CD8-positive, alpha-beta memory T cell (primary cell): ENCODE data around the gene C10orf105. TPM values are rescaled to one million over a fixed set of nuclear protein-coding genes. Genes with fewer than 3 reads are reported as not detected.

Experiments
- CTCF ChIA-PET: fragments of 350-600 bp; sonication (Branson Sonifier 250); formaldehyde crosslinking; loops from one replicate; lab custom pipeline; 2021; ENCODE audit warnings: antibody characterized with exemption; lab: Charles Lee
- POLR2A ChIA-PET: fragments of 350-600 bp; sonication (Branson Sonifier 250); formaldehyde crosslinking; loops from one replicate; lab custom pipeline; 2021; ENCODE audit warnings: antibody characterized with exemption; lab: Charles Lee
- DNase-seq, 5 donors: peaks; one replicate each; pipeline versions ENCODE4 v3.0.0 to v3.0.0-alpha.2; 2020 to 2022; ENCODE audit warnings: mixed read lengths in 1 of 5
- H3K27ac ChIP-seq: one replicate; pipeline ENCODE4 v1.7.0; 2013; ENCODE audit warnings: low read depth, mild to moderate bottlenecking, low read length, moderate library complexity
- H3K27me3 ChIP-seq: 2 replicates; pipeline ENCODE4 v1.7.0; 2013; ENCODE audit warnings: low read length, mild to moderate bottlenecking; ENCODE audit not compliant: insufficient read depth, poor library complexity, severe bottlenecking
- H3K36me3 ChIP-seq: 2 replicates; pipeline ENCODE4 v1.7.0; 2013; ENCODE audit warnings: mild to moderate bottlenecking, low read length, moderate library complexity; ENCODE audit not compliant: insufficient read depth
- H3K4me1 ChIP-seq: 2 replicates; pipeline ENCODE4 v1.7.0; 2013; ENCODE audit warnings: mild to moderate bottlenecking, low read length, moderate library complexity; ENCODE audit not compliant: insufficient read depth
- H3K4me3 ChIP-seq: 2 replicates; pipeline ENCODE4 v1.7.0; 2013; ENCODE audit warnings: mild to moderate bottlenecking, low read length
- H3K9me3 ChIP-seq: 2 replicates; pipeline ENCODE4 v1.7.0; 2013; ENCODE audit warnings: mild to moderate bottlenecking, low read length
- H3K27ac Mint-ChIP-seq, 8 donors: one replicate each; pipeline ENCODE4 v1.8.0; 2020 to 2021; ENCODE audit warnings: mixed read lengths in 8 of 8, mild to moderate bottlenecking in 6 of 8, inconsistent platforms in 3 of 8, moderate library complexity in 3 of 8
- H3K27me3 Mint-ChIP-seq, 2 donors: one replicate each; pipeline ENCODE4 v1.8.0; 2020 to 2021; ENCODE audit warnings: mixed read lengths in 2 of 2, mild to moderate bottlenecking in 1 of 2, moderate library complexity in 1 of 2
- H3K36me3 Mint-ChIP-seq, 3 donors: one replicate each; pipeline ENCODE4 v1.8.0; 2020 to 2021; ENCODE audit warnings: mixed read lengths in 3 of 3, inconsistent platforms in 1 of 3, mild to moderate bottlenecking in 1 of 3
- H3K4me1 Mint-ChIP-seq, 3 donors: one replicate each; pipeline ENCODE4 v1.8.0; 2020 to 2021; ENCODE audit warnings: mixed read lengths in 3 of 3, inconsistent platforms in 1 of 3, mild to moderate bottlenecking in 1 of 3
- H3K4me3 Mint-ChIP-seq, 7 donors: one replicate each; pipeline ENCODE4 v1.8.0; 2020 to 2021; ENCODE audit warnings: mixed read lengths in 7 of 7, mild to moderate bottlenecking in 6 of 7, moderate library complexity in 4 of 7, inconsistent platforms in 2 of 7
- H3K9me3 Mint-ChIP-seq, 5 donors: one replicate each; pipeline ENCODE4 v1.8.0; 2020 to 2022; ENCODE audit warnings: mixed read lengths in 5 of 5, mild to moderate bottlenecking in 3 of 5, moderate library complexity in 2 of 5, inconsistent platforms in 1 of 5
- polyA plus RNA-seq: library from polyadenylated mRNA; unstranded; fragments of 300-500 nt; fragmentation: Illumina TruSeq; gene quantifications from one replicate; pipeline ENCODE4 v1.2.3, GENCODE V29; 2021
- total RNA-seq, 2 experiments: library from RNA; stranded (reverse); gene quantifications; one replicate each; pipeline ENCODE4 v1.2.3, GENCODE V29; 2021

C10orf105 gene
- total and polyA plus RNA-seq, 3 experiments from 2014 or later = 0.04 to 0.23 (median 0.11) TPM

- H3K4me3 ChIP-seq = peak overlapping the region; percentile 70
- H3K27me3 ChIP-seq = no peaks in the 10 kb centered on the region
- H3K9me3 Mint-ChIP-seq = no peaks in the 10 kb centered on the region
- H3K27ac Mint-ChIP-seq = peak overlapping the region; percentile 93 to 99 (median 96)
- DNase-seq = peak in 1 of 5 donors; percentile 33
- peaks cover 100% of the 10 kb centered on the region for H3K4me1 ChIP-seq
- CTCF ChIA-PET = interaction anchor here (0.9 to 10.4 kb wide), 7 partner anchors 10 to 45 kb away, joined by 3 to 152 read pairs (median 4); partner anchors contain the start of gene VSIR
- peak overlapping the region; percentile 5 to 84 (median 75) for H3K4me3 Mint-ChIP-seq
- peaks cover 0 to 2% of the 10 kb centered on the region in 2 donors for H3K27me3 Mint-ChIP-seq
- POLR2A ChIA-PET = interaction anchor here (0.9 to 4.3 kb wide), 6 partner anchors 8 to 32 kb away, joined by 3 to 29 read pairs (median 8); partner anchors contain the start of gene VSIR
- H3K4me1 Mint-ChIP-seq = peaks cover 94 to 100% (median 99%) of the 10 kb centered on the region in 3 donors
- H3K36me3 ChIP-seq = no peaks in the 10 kb centered on the region
- H3K36me3 Mint-ChIP-seq = no peaks in the 10 kb centered on the region
- peak overlapping the region; percentile 44 for H3K27ac ChIP-seq
- H3K9me3 ChIP-seq = no peaks in the 10 kb centered on the region
Observed at GRCh38 chr10:71741029-71741428, 21.5 kb upstream of the C10orf105 start.

- no peaks in the 10 kb centered on the region for H3K27me3 ChIP-seq
- POLR2A ChIA-PET = interaction anchor here (0.9 to 4.3 kb wide), 4 partner anchors 8 to 33 kb away, joined by 3 to 29 read pairs (median 8); partner anchors contain the start of gene VSIR
- no peak overlapping the region for H3K27ac ChIP-seq
- H3K4me1 ChIP-seq = peaks cover 100% of the 10 kb centered on the region
- no peaks in the 10 kb centered on the region for H3K9me3 ChIP-seq
- CTCF ChIA-PET = interaction anchor here (0.8 to 10.4 kb wide), 5 partner anchors 9 to 44 kb away, joined by 3 to 152 read pairs (median 4); partner anchors contain the start of gene VSIR
- H3K36me3 Mint-ChIP-seq = no peaks in the 10 kb centered on the region
- peak overlapping the region in 5 of 7 donors; percentile 15 to 70 (median 51) for H3K4me3 Mint-ChIP-seq
- H3K36me3 ChIP-seq = no peaks in the 10 kb centered on the region
- peaks cover 93 to 100% (median 99%) of the 10 kb centered on the region in 3 donors for H3K4me1 Mint-ChIP-seq
- peaks cover 0 to 2% of the 10 kb centered on the region in 2 donors for H3K27me3 Mint-ChIP-seq
- no peak for DNase-seq
- H3K27ac Mint-ChIP-seq = peak overlapping the region; percentile 76 to 99 (median 96)
- H3K4me3 ChIP-seq = no peak overlapping the region
- H3K9me3 Mint-ChIP-seq = no peaks in the 10 kb centered on the region
Observed at GRCh38 chr10:71740069-71740653, 20.6 kb upstream of the C10orf105 start.

- H3K4me3 Mint-ChIP-seq = peak overlapping the region in 6 of 7 donors; percentile 11 to 70 (median 44)
- Histone ChIP-seq H3K27me3 (no peaks in the 10 kb centered on the region), H3K4me1 (peaks cover 100% of the 10 kb centered on the region), H3K4me3 (no peak overlapping the region), H3K27ac (no peak overlapping the region), H3K9me3 (no peaks in the 10 kb centered on the region), H3K36me3 (no peaks in the 10 kb centered on the region)
- peaks cover 93 to 100% (median 99%) of the 10 kb centered on the region in 3 donors for H3K4me1 Mint-ChIP-seq
- H3K36me3 Mint-ChIP-seq = no peaks in the 10 kb centered on the region
- peak overlapping the region; percentile 76 to 99 (median 90) for H3K27ac Mint-ChIP-seq
- no peaks in the 10 kb centered on the region for H3K9me3 Mint-ChIP-seq
- POLR2A ChIA-PET = interaction anchor here (1.3 to 4.3 kb wide), 2 partner anchors 9 to 12 kb away, joined by 4 to 29 read pairs; no protein-coding TSS in a partner anchor
- no peak for DNase-seq
- CTCF ChIA-PET = interaction anchor here (0.7 to 10.4 kb wide), 6 partner anchors 8 to 39 kb away, joined by 3 to 152 read pairs (median 14); partner anchors contain the start of gene VSIR
- H3K27me3 Mint-ChIP-seq = peaks cover 0 to 2% of the 10 kb centered on the region in 2 donors
Observed at GRCh38 chr10:71739358-71739900, 19.9 kb upstream of the C10orf105 start.

- peak overlapping the region in 6 of 7 donors; percentile 23 to 54 (median 40) for H3K4me3 Mint-ChIP-seq
- CTCF ChIA-PET = interaction anchor here (0.9 to 5.2 kb wide), 5 partner anchors 10 to 41 kb away, joined by 3 to 24 read pairs (median 3); no protein-coding TSS in a partner anchor
Observed at GRCh38 chr10:71737834-71738197, 18.2 kb upstream of the C10orf105 start.

GRCh38 chr10:71737001-71737833 is 17.6 kb upstream of the C10orf105 start:
- Histone ChIP-seq H3K27ac (peak overlapping the region; percentile 33), H3K4me3 (no peak overlapping the region)
- H3K4me3 Mint-ChIP-seq = peak overlapping the region in 5 of 7 donors; percentile 23 to 71 (median 54)

More at GRCh38 chr10:71737834-71738197, 18.2 kb upstream of the C10orf105 start:
- Mint-ChIP-seq H3K4me1 (peaks cover 88 to 100% (median 99%) of the 10 kb centered on the region in 3 donors), H3K27ac (peak overlapping the region; percentile 83 to 98 (median 93)), H3K36me3 (no peaks in the 10 kb centered on the region), H3K9me3 (no peaks in the 10 kb centered on the region), H3K27me3 (peaks cover 0 to 2% of the 10 kb centered on the region in 2 donors)
- Histone ChIP-seq H3K36me3 (no peaks in the 10 kb centered on the region), H3K4me3 (no peak overlapping the region), H3K9me3 (no peaks in the 10 kb centered on the region), H3K27ac (no peak overlapping the region), H3K4me1 (peaks cover 100% of the 10 kb centered on the region), H3K27me3 (no peaks in the 10 kb centered on the region)
- POLR2A ChIA-PET = interaction anchor here (2.7 kb wide), 1 partner anchor 10 kb away, joined by 12 read pairs; no protein-coding TSS in a partner anchor
- no peak for DNase-seq

GRCh38 chr10:71736570-71736952 is 17.0 kb upstream of the C10orf105 start:
- Histone ChIP-seq H3K9me3 (no peaks in the 10 kb centered on the region), H3K4me1 (peaks cover 100% of the 10 kb centered on the region), H3K27ac (peak overlapping the region; percentile 33), H3K36me3 (no peaks in the 10 kb centered on the region), H3K4me3 (no peak overlapping the region), H3K27me3 (no peaks in the 10 kb centered on the region)
- Mint-ChIP-seq H3K4me3 (peak overlapping the region; percentile 1 to 84 (median 58)), H3K27ac (peak overlapping the region; percentile 78 to 98 (median 94)), H3K9me3 (no peaks in the 10 kb centered on the region), H3K36me3 (no peaks in the 10 kb centered on the region), H3K27me3 (peaks cover 0 to 2% of the 10 kb centered on the region in 2 donors), H3K4me1 (peaks cover 88 to 100% (median 99%) of the 10 kb centered on the region in 3 donors)
- POLR2A ChIA-PET = interaction anchor here (0.6 to 2.7 kb wide), 6 partner anchors 9 to 36 kb away, joined by 3 to 16 read pairs (median 5); partner anchors contain the start of gene VSIR
- DNase-seq = no peak
- CTCF ChIA-PET = interaction anchor here (0.9 to 5.2 kb wide), 6 partner anchors 10 to 37 kb away, joined by 3 to 24 read pairs (median 9); partner anchors contain the start of gene VSIR

More at GRCh38 chr10:71737001-71737833, 17.6 kb upstream of the C10orf105 start:
- Mint-ChIP-seq H3K27me3 (peaks cover 0 to 2% of the 10 kb centered on the region in 2 donors), H3K27ac (peak overlapping the region; percentile 83 to 98 (median 94)), H3K9me3 (no peaks in the 10 kb centered on the region), H3K4me1 (peaks cover 88 to 100% (median 99%) of the 10 kb centered on the region in 3 donors), H3K36me3 (no peaks in the 10 kb centered on the region)
- no peak for DNase-seq
- ChIA-PET CTCF (interaction anchor here (0.9 to 5.2 kb wide), 7 partner anchors 10 to 40 kb away, joined by 3 to 24 read pairs (median 4); partner anchors contain the start of gene VSIR), POLR2A (interaction anchor here (0.9 to 2.7 kb wide), 3 partner anchors 8 to 25 kb away, joined by 3 to 12 read pairs (median 6); no protein-coding TSS in a partner anchor)
- H3K4me1 ChIP-seq = peaks cover 100% of the 10 kb centered on the region
- H3K27me3 ChIP-seq = no peaks in the 10 kb centered on the region
- H3K36me3 ChIP-seq = no peaks in the 10 kb centered on the region
- no peaks in the 10 kb centered on the region for H3K9me3 ChIP-seq
